Measurements from ENCODE around the gene SNX21.

DNA sequence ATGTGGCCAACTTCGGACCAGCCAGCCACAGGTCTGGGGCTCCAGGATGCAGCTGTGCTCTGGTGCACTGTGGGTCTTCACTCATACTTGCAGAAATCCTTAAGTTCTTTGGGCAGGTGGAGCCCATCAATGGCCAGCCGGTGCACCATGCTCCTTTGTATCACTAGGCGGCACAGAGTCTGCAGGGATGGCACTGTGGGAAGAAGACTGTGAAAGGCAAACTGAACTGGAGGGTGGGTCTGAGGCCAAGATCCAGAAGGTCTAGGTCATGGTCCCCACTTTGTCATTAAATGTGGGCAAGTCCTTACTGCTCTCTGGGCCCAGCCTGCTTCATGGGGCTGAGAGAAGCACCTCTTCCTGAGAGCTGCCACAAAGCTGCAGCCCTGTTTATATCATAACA is 55.1 kb downstream of the SNX21 start:
- TF ChIP-seq, protein P1, sequence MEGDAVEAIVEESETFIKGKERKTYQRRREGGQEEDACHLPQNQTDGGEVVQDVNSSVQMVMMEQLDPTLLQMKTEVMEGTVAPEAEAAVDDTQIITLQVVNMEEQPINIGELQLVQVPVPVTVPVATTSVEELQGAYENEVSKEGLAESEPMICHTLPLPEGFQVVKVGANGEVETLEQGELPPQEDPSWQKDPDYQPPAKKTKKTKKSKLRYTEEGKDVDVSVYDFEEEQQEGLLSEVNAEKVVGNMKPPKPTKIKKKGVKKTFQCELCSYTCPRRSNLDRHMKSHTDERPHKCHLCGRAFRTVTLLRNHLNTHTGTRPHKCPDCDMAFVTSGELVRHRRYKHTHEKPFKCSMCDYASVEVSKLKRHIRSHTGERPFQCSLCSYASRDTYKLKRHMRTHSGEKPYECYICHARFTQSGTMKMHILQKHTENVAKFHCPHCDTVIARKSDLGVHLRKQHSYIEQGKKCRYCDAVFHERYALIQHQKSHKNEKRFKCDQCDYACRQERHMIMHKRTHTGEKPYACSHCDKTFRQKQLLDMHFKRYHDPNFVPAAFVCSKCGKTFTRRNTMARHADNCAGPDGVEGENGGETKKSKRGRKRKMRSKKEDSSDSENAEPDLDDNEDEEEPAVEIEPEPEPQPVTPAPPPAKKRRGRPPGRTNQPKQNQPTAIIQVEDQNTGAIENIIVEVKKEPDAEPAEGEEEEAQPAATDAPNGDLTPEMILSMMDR (IDR thresholded peaks at IDR 0.05), result no peak
- TF ChIP-seq EP300 (IDR thresholded peaks at IDR 0.05), result no peak
- TF ChIP-seq POLR2AphosphoS5 (IDR thresholded peaks at IDR 0.05), result no peak
